DND-41 (cell line): ENCODE measurements around the gene EXOC4.

Experiments used
- EZH2 ChIP-seq: IDR thresholded peaks from 3 replicates; pipeline ENCODE4 v1.6.1; 2012; ENCODE audit warnings: borderline replicate concordance, low read depth, mild to moderate bottlenecking, moderate library complexity, low read length, inconsistent platforms; ENCODE audit not compliant: severe bottlenecking
- TF ChIP-seq, protein P1 (sequence below): IDR thresholded peaks from 2 replicates; pipeline ENCODE4 v1.5.1; 2012; ENCODE audit warnings: borderline replicate concordance, low read length, moderate library complexity, mild to moderate bottlenecking; ENCODE audit not compliant: poor library complexity, severe bottlenecking; ENCODE audit errors: extremely low read depth

DNA sequence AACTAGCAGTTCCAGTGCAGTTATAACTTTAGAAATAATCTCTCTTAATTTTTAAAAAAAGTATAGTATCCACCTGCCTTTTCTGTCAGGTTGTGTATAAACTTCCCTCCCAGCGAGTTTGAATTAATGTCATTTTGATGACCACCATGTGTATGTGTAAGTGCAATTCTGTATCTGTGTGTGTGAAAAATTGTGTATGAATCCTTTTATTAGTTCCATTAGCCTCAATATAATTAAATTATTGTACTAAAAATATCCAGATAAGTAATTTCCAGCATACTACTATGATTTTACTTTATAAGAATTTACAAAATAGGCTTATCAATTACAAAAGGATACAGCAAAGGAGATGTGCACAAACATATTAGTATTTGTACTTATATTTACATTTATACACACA lies 453.1 kb downstream of the EXOC4 start:
- TF ChIP-seq, protein P1, sequence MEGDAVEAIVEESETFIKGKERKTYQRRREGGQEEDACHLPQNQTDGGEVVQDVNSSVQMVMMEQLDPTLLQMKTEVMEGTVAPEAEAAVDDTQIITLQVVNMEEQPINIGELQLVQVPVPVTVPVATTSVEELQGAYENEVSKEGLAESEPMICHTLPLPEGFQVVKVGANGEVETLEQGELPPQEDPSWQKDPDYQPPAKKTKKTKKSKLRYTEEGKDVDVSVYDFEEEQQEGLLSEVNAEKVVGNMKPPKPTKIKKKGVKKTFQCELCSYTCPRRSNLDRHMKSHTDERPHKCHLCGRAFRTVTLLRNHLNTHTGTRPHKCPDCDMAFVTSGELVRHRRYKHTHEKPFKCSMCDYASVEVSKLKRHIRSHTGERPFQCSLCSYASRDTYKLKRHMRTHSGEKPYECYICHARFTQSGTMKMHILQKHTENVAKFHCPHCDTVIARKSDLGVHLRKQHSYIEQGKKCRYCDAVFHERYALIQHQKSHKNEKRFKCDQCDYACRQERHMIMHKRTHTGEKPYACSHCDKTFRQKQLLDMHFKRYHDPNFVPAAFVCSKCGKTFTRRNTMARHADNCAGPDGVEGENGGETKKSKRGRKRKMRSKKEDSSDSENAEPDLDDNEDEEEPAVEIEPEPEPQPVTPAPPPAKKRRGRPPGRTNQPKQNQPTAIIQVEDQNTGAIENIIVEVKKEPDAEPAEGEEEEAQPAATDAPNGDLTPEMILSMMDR = no peak
- TF ChIP-seq EZH2 = no peak
